Neural crest cell (in vitro differentiated cells): ENCODE measurements around the gene ASB11. TPM values are rescaled to one million over a fixed set of nuclear protein-coding genes. Genes with fewer than 3 reads are reported as not detected.

Experiments used
- DNase-seq: peaks from one replicate; pipeline ENCODE4 v3.0.0; 2021; ENCODE audit warnings: low read depth, mixed read lengths, low spot score
- H3K27ac Mint-ChIP-seq: one replicate; pipeline ENCODE4 v1.8.0; 2021; ENCODE audit warnings: mild to moderate bottlenecking, mixed read lengths; ENCODE audit not compliant: unreplicated experiment
- H3K27me3 Mint-ChIP-seq: 2 replicates; pipeline ENCODE4 v1.8.0; 2021; ENCODE audit warnings: low read depth, mild to moderate bottlenecking, mixed read lengths
- H3K36me3 Mint-ChIP-seq: 2 replicates; pipeline ENCODE4 v1.8.0; 2021; ENCODE audit warnings: low read depth, mild to moderate bottlenecking, mixed read lengths
- H3K4me1 Mint-ChIP-seq: 2 replicates; pipeline ENCODE4 v1.8.0; 2021; ENCODE audit warnings: mixed read lengths
- H3K4me3 Mint-ChIP-seq: one replicate; pipeline ENCODE4 v1.8.0; 2021; ENCODE audit warnings: mild to moderate bottlenecking, mixed read lengths
- H3K9me3 Mint-ChIP-seq: 2 replicates; pipeline ENCODE4 v1.8.0; 2021; ENCODE audit warnings: mixed read lengths
- CTCF ChIP-seq: fragments of 200-600 bp; sonication (generic); conservative IDR thresholded peaks from 2 replicates; pipeline ENCODE4 v1.5.0; 2021; ENCODE audit warnings: antibody characterized with exemption, mild to moderate bottlenecking
- total RNA-seq: library from RNA; stranded (reverse); gene quantifications from 2 replicates; pipeline ENCODE4 v1.2.1, GENCODE V29; 2021

The ASB11 gene
- total RNA-seq, 1 donor from 2014 or later = not detected

GRCh38 chrX:15322072-15322471 lies 6.6 kb upstream of the ASB11 start:
- Mint-ChIP-seq H3K4me1 (peaks cover 17% of the 10 kb centered on the region), H3K27ac (no peak overlapping the region), H3K9me3 (no peaks in the 10 kb centered on the region), H3K36me3 (peaks cover 5% of the 10 kb centered on the region), H3K4me3 (no peak overlapping the region), H3K27me3 (peaks cover 7% of the 10 kb centered on the region)
- no peak for TF ChIP-seq CTCF
- DNase-seq = no peak

DNA sequence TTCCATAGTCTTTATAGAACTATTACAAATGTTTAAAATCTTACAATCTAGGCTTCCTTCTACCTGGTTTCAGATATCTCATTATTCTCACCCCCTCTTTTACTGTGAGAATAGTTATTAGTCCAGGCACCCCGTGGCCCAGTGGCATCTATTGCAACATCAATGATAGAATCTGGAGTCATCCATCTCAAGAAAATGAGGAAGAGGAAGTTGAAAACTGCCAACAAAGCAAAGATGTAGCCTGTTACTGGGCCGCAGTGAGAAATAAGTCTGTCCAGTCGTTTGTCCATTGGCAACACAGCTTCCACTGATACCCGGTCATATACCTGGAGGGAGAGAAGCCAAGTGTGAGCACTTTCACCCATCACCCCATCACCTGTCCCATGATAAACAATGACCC lies 6.0 kb upstream of the ASB11 start:
- no peak for TF ChIP-seq CTCF
- H3K27me3 Mint-ChIP-seq = peaks cover 7% of the 10 kb centered on the region
- peaks cover 5% of the 10 kb centered on the region for H3K36me3 Mint-ChIP-seq
- no peak for DNase-seq
- no peaks in the 10 kb centered on the region for H3K9me3 Mint-ChIP-seq
- peaks cover 17% of the 10 kb centered on the region for H3K4me1 Mint-ChIP-seq
- no peak overlapping the region for H3K4me3 Mint-ChIP-seq
- no peak overlapping the region for H3K27ac Mint-ChIP-seq

DNA sequence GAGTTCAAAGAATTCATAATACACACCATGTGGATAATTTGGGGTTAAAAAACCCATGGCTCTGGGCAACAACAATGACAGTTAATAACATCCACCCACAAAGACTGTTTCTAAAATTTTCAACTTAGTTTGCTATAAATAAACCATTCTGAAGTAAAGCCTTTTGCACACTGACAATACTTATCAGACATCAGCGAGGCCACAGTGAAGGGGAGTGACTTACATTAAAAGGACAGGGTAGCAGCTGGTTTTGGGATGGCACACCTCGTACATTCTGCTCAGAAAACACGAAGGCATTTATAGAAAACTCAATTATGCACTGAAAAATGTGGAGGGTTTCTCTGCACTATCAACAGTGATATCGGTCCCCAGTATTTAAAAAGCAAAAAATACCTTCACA lies 4.9 kb upstream of the ASB11 start:
- Mint-ChIP-seq H3K9me3 (no peaks in the 10 kb centered on the region), H3K27ac (no peak overlapping the region), H3K4me3 (peak overlapping the region; percentile 2), H3K36me3 (peaks cover 5% of the 10 kb centered on the region), H3K4me1 (peaks cover 17% of the 10 kb centered on the region), H3K27me3 (peaks cover 7% of the 10 kb centered on the region)
- TF ChIP-seq CTCF = no peak
- no peak for DNase-seq

DNA sequence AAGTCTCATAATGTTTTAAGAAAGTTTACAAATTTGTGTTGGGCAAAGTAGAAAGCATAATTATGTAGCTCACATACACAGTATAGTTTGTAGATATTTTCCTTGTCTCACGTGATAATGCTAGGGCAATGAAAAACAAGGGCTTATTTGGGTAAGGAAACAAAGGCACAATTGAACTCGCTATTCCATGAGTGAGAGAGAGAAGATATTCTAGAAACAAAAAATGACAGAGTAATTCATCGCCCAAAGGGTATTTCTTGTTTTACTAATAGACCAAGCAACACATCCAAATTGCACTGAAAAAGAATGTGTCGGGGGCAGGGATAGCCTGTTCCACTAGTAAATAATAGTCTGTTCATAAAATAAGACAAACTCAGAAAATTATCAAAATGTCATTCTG lies 3.6 kb upstream of the ASB11 start:
- Mint-ChIP-seq H3K27me3 (peaks cover 10% of the 10 kb centered on the region), H3K4me1 (peaks cover 17% of the 10 kb centered on the region), H3K9me3 (no peaks in the 10 kb centered on the region), H3K27ac (peak overlapping the region; percentile 79), H3K36me3 (peaks cover 5% of the 10 kb centered on the region), H3K4me3 (peak overlapping the region; percentile 57)
- TF ChIP-seq CTCF = no peak
- DNase-seq = no peak

DNA sequence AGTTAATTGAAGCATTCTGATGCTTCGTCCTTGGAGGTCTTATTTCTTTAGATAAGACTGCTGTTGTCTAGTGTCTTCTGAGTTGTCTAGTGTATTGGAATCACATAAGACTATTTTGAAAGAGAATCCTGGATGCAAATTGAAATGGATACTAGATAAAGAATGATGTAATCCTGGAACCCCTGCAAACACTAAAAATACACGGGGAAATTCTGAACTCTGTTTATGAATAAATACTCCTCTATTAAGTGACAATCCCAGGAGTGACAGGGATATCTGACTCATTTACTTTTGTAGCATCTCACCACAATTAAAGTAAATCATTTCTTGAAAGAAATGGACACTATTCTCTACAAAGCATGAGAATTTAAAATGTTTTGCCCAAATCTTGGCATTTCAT lies 968 bp downstream of the ASB11 start:
- H3K36me3 Mint-ChIP-seq = peaks cover 2% of the 10 kb centered on the region
- no peak overlapping the region for H3K4me3 Mint-ChIP-seq
- no peak for TF ChIP-seq CTCF
- peaks cover 12% of the 10 kb centered on the region for H3K4me1 Mint-ChIP-seq
- no peak overlapping the region for H3K27ac Mint-ChIP-seq
- no peaks in the 10 kb centered on the region for H3K9me3 Mint-ChIP-seq
- no peak for DNase-seq
- peaks cover 3% of the 10 kb centered on the region for H3K27me3 Mint-ChIP-seq

DNA sequence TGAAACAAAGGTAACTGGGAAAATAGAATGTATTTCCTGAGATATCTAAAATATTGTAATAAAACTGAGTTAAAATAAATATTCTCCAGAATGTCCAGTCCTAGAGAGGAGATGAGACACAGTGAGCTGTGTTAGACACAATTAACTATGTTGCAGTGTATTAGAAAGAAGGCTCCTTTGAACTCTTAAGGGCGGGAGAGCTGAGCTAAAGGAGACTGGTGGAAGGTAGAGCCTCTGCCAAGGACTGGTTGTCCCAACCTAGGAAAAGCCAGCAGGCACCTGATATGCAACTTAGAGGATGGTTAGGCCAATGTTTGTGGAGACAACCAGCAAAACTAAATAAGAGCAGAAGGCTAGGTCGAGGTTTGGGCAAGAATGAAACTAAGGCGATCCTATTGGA lies 4.3 kb downstream of the ASB11 start:
- Mint-ChIP-seq H3K27ac (no peak overlapping the region), H3K27me3 (peaks cover 3% of the 10 kb centered on the region), H3K4me1 (peaks cover 5% of the 10 kb centered on the region), H3K9me3 (peaks cover 5% of the 10 kb centered on the region), H3K36me3 (no peaks in the 10 kb centered on the region), H3K4me3 (no peak overlapping the region)
- DNase-seq = no peak
- TF ChIP-seq CTCF = no peak
